Cardiac muscle cell (in vitro differentiated cells and primary cell): ENCODE results near the gene XKR8. TPM values are rescaled to one million over a fixed set of nuclear protein-coding genes. Genes with fewer than 3 reads are reported as not detected.

ENCODE experiments used
- DNase-seq, 2 donors: peaks; one replicate each; pipeline versions ENCODE4 v3.0.0 to v3.0.0-alpha.2; 2010 to 2017; ENCODE audit warnings: low read depth in 1 of 2, low spot score in 1 of 2
- H3K27ac ChIP-seq: fragments of 200-600 bp; sonication (generic); 2 replicates; pipeline ENCODE4 v1.5.1; 2016
- H3K27me3 ChIP-seq: fragments of 200-600 bp; sonication (generic); 2 replicates; pipeline ENCODE4 v1.6.0; 2016; ENCODE audit warnings: control low read depth
- H3K36me3 ChIP-seq: fragments of 200-600 bp; sonication (generic); 2 replicates; pipeline ENCODE4 v1.5.1; 2016; ENCODE audit warnings: control low read depth
- H3K4me1 ChIP-seq: fragments of 200-600 bp; sonication (generic); 2 replicates; pipeline ENCODE4 v1.8.1; 2017; ENCODE audit warnings: low read depth, mild to moderate bottlenecking, mixed run types
- H3K4me3 ChIP-seq: fragments of 200-600 bp; sonication (generic); 2 replicates; pipeline ENCODE4 v1.5.1; 2016; ENCODE audit warnings: mild to moderate bottlenecking
- H3K9me3 ChIP-seq: fragments of 200-600 bp; sonication (generic); 2 replicates; pipeline ENCODE4 v1.5.1; 2017; ENCODE audit warnings: low read depth, mild to moderate bottlenecking, control low read depth
- polyA plus RNA-seq: library from polyadenylated mRNA; unstranded; fragments of >200 nt; fragmentation: Nextera tagmentation; extraction: Ambion mirVana; gene quantifications from 2 replicates; pipeline ENCODE4 v1.2.1, GENCODE V29; 2016
- total RNA-seq: library from RNA; depleted of rRNA; stranded (reverse); fragments of >200 nt; gene quantifications from 2 replicates; pipeline ENCODE4 v1.2.3, GENCODE V29; 2016
- TF ChIP-seq, protein P1 (sequence below): IDR thresholded peaks from 2 replicates; pipeline ENCODE4 v1.5.1; 2012; ENCODE audit warnings: low read depth, mild to moderate bottlenecking, low read length

The XKR8 gene
- total and polyA plus RNA-seq, 2 experiments from 2014 or later: 13.7 to 17.5 TPM

DNA sequence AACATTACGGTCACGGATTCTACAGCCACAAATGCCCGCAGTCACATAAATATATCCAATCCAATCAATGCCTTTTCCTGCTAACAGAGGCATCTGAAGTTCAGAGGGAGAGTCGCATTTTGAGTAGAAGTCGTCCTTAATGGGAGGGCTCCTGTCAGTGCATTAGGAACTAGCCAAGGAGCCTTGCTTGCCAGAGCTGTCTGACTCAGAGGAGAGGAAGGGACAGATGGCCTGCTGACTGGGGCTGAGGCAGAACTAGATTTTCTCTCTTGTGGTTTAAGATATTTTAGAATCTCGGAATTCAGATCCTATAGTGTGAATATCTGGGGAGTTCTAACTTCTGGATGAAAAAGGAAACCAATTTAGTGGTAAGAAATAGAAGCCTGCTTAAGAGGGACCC is 10.6 kb downstream of the XKR8 start:
- Histone ChIP-seq H3K9me3 (no peaks in the 10 kb centered on the region), H3K4me3 (no peak overlapping the region), H3K4me1 (no peaks in the 10 kb centered on the region), H3K27ac (no peak overlapping the region), H3K27me3 (no peaks in the 10 kb centered on the region), H3K36me3 (peaks cover 12% of the 10 kb centered on the region)
- DNase-seq: peak in 1 of 2 donors; percentile 78
- TF ChIP-seq, protein P1, sequence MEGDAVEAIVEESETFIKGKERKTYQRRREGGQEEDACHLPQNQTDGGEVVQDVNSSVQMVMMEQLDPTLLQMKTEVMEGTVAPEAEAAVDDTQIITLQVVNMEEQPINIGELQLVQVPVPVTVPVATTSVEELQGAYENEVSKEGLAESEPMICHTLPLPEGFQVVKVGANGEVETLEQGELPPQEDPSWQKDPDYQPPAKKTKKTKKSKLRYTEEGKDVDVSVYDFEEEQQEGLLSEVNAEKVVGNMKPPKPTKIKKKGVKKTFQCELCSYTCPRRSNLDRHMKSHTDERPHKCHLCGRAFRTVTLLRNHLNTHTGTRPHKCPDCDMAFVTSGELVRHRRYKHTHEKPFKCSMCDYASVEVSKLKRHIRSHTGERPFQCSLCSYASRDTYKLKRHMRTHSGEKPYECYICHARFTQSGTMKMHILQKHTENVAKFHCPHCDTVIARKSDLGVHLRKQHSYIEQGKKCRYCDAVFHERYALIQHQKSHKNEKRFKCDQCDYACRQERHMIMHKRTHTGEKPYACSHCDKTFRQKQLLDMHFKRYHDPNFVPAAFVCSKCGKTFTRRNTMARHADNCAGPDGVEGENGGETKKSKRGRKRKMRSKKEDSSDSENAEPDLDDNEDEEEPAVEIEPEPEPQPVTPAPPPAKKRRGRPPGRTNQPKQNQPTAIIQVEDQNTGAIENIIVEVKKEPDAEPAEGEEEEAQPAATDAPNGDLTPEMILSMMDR: no peak

DNA sequence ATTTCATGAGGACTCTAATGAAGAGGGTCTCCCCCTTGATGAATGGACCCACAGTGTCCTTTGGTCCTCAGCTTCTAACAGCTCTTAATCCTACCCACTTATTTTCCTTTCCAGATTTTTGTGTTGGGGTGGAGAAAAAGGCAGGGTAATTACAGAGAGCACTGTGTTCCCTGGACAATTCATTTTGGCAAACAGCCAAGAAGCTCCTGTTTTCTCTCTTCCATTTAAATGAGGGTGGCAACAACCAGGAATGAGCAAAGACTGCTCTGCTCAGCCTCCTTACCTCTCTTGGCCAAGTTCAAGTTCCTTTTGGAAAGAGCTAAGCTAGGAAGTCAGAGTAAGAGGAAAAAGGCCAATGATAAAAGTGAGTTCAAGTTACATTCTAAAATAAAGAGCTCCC is 11.9 kb downstream of the XKR8 start:
- no peaks in the 10 kb centered on the region for H3K27me3 ChIP-seq
- no peak overlapping the region for H3K4me3 ChIP-seq
- H3K9me3 ChIP-seq: no peaks in the 10 kb centered on the region
- H3K36me3 ChIP-seq: peaks cover 12% of the 10 kb centered on the region
- no peak overlapping the region for H3K27ac ChIP-seq
- TF ChIP-seq, protein P1: no peak
- H3K4me1 ChIP-seq: no peaks in the 10 kb centered on the region
- peak; percentile 28 to 67 for DNase-seq

DNA sequence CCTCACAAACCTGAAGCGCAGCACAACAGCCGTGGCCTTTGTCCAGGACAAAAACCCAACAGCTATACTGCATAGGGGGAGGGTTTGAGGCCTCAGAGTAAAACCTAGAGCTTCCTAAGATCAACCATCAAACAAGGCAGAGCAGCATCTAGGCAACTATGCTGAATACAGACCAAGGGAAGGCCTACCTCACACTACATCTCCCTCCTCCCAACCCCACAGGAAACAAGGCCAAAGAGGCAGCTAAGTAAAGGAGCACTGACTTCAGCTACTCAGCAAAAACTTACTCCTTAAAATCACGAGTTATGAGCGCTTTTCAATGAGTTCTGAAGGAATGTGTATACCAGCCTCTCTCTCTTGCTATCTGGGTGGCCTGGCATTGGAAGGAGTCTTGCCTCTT is 12.4 kb downstream of the XKR8 start:
- no peak overlapping the region for H3K4me3 ChIP-seq
- no peaks in the 10 kb centered on the region for H3K4me1 ChIP-seq
- H3K36me3 ChIP-seq: peaks cover 14% of the 10 kb centered on the region
- no peak for DNase-seq
- TF ChIP-seq, protein P1: no peak
- H3K27ac ChIP-seq: no peak overlapping the region
- no peaks in the 10 kb centered on the region for H3K9me3 ChIP-seq
- no peaks in the 10 kb centered on the region for H3K27me3 ChIP-seq

DNA sequence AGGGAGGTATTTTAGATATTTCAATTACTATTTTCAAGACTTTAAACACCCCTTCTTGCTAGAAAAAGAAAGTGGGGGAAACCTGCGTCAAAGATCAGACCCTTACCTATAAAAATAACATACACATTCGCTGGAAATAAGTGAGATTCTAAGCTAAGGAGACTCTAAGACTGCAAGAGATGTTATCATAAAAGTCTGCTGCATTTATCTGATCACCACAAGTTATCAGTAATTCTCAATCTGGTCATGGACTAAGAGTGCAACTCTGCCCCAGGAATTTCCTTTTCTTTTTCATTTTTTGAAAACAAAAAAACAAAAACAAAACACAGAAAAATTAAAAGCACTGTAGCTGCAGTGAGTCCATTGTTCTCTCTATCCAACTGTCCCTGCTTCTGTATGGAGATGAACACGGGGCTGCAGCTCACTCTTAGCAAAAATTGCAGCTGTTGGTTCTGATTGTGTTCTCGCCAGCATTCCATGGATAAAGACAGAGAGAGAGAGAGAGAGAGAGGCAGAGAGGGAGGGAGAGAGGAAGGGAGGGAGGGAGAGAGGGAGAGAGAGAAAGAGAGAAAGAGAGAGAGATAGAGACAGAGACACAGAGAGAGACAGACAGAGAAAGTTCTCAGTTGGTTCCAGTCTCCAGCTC is 14.1 kb downstream of the XKR8 start:
- H3K27ac ChIP-seq: no peak overlapping the region
- DNase-seq: no peak
- H3K4me3 ChIP-seq: no peak overlapping the region
- TF ChIP-seq, protein P1: no peak
- H3K4me1 ChIP-seq: no peaks in the 10 kb centered on the region
- H3K36me3 ChIP-seq: peaks cover 15% of the 10 kb centered on the region
- H3K9me3 ChIP-seq: no peaks in the 10 kb centered on the region
- H3K27me3 ChIP-seq: no peaks in the 10 kb centered on the region

DNA sequence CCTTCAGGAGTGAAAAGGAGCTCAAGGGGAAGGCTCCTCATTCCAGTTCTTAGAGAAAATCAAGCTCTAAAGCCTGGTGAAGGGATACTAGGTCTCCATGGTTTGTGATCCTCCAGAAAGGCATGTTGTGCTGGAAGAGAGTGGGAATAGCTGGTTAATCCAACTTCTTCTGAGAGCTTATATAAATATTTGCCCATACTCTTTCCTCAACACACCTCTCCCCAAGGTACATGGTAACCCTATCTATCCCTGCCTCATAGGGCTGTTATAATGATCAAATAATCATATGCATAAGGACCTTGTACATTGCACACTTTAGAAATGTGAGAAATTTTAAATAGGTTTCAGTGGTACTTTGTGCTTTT is 14.6 kb downstream of the XKR8 start:
- Histone ChIP-seq H3K27ac (no peak overlapping the region), H3K36me3 (peaks cover 15% of the 10 kb centered on the region), H3K4me1 (no peaks in the 10 kb centered on the region), H3K27me3 (no peaks in the 10 kb centered on the region), H3K4me3 (no peak overlapping the region), H3K9me3 (no peaks in the 10 kb centered on the region)
- TF ChIP-seq, protein P1: no peak
- no peak for DNase-seq
